K562 (cell line): ENCODE results near the gene PDE4D. TPM values are rescaled to one million over a fixed set of nuclear protein-coding genes. Genes with fewer than 3 reads are reported as not detected.

Source experiments
- ATAC-seq: fragments of 200-7000 bp; cut with Tn5 transposase; 3 replicates; pipeline ENCODE4 v1.9.1; 2020; ENCODE audit warnings: moderate library complexity
- BruUV-seq: library from RNA; stranded (reverse); fragments of 400-500 nt; replicated peaks from 2 replicates; lab custom pipeline; 2021; lab: Mats Ljungman, UMichigan
- CTCF ChIA-PET: fragments of 300-600 bp; formaldehyde crosslinking; extraction: SDS; loops from one replicate; lab custom pipeline; 2021; ENCODE audit warnings: low intra/inter-chr PET ratio; lab: Yijun Ruan, JAX
- POLR2A ChIA-PET: fragments of 300-600, 350-650 bp; sonication (Branson Sonifier 250); formaldehyde crosslinking; extraction: SDS; loops from one replicate; lab custom pipeline; 2021; ENCODE audit warnings: antibody characterized with exemption, inconsistent platforms; lab: Yijun Ruan, JAX
- DNase-seq, 4 experiments: peaks; one replicate each; pipeline versions ENCODE4 v3.0.0 to v3.0.0-alpha.2; 2011 to 2018; ENCODE audit warnings: low spot score in 3 of 4, mixed read lengths in 3 of 4; ENCODE audit errors: extremely low read depth in 1 of 4
- FAIRE-seq: peaks from 2 replicates; lab custom pipeline; 2011; peaks lifted over from hg19 to GRCh38; lab: Jason Lieb, UNC
- H2AFZ ChIP-seq: 2 replicates; pipeline ENCODE4 v1.6.0; 2011; ENCODE audit warnings: low read depth, low read length, control low read depth, inconsistent platforms
- H3K27ac ChIP-seq: fragments of 200-600 bp; 3 replicates; pipeline ENCODE4 v1.8.0; 2011; ENCODE audit warnings: low read depth, mild to moderate bottlenecking, control low read depth, inconsistent platforms, low read length, moderate library complexity, mixed read lengths; ENCODE audit errors: extremely low read depth
- H3K27me3 ChIP-seq, 2 experiments: fragments of 300-600 bp in 1 of 2; 2 replicates in 1 of 2; 3 replicates in 1 of 2; pipeline versions ENCODE4 v1.6.0 to v1.8.0; 2011; ENCODE audit warnings: inconsistent platforms in 2 of 2, low read length in 2 of 2, mild to moderate bottlenecking in 1 of 2, mixed read lengths in 1 of 2, moderate library complexity in 1 of 2; ENCODE audit not compliant: control insufficient read depth in 2 of 2, insufficient read depth in 2 of 2
- H3K36me3 ChIP-seq: fragments of 300-600 bp; 3 replicates; pipeline ENCODE4 v1.8.0; 2011; ENCODE audit warnings: mild to moderate bottlenecking, low read length, inconsistent platforms; ENCODE audit not compliant: control insufficient read depth, insufficient read depth
- H3K4me1 ChIP-seq, 2 experiments: fragments of 200-600 bp in 1 of 2; replicated peaks in 1 of 2; 2 replicates in 1 of 2; 3 replicates in 1 of 2; pipeline versions ENCODE4 v1.5.1 to v1.8.0; 2011; ENCODE audit warnings: inconsistent platforms in 2 of 2, low read length in 2 of 2, mild to moderate bottlenecking in 1 of 2, mixed read lengths in 1 of 2, moderate library complexity in 1 of 2; ENCODE audit not compliant: control insufficient read depth in 2 of 2, insufficient read depth in 2 of 2
- H3K4me2 ChIP-seq: 2 replicates; pipeline ENCODE4 v1.6.1; 2011; ENCODE audit warnings: low read length, control low read depth, inconsistent platforms, mixed read lengths; ENCODE audit not compliant: insufficient read depth
- H3K4me3 ChIP-seq: fragments of 200-600 bp; sonication (generic), shearing (Covaris generic); 2 replicates; pipeline ENCODE4 v1.5.1; 2016; ENCODE audit warnings: control low read depth, inconsistent platforms
- H3K79me2 ChIP-seq: fragments of 200-600 bp; 3 replicates; pipeline ENCODE4 v1.8.0; 2011; ENCODE audit warnings: low read length, inconsistent platforms; ENCODE audit not compliant: control insufficient read depth, insufficient read depth
- H3K9ac ChIP-seq, 2 experiments: 2 replicates each; pipeline versions ENCODE4 v1.6.0 to v1.6.1; 2011; ENCODE audit warnings: low read depth in 2 of 2, low read length in 2 of 2, control low read depth in 1 of 2, inconsistent platforms in 1 of 2, mild to moderate bottlenecking in 1 of 2, mixed read lengths in 1 of 2; ENCODE audit not compliant: insufficient read depth in 1 of 2
- H3K9me1 ChIP-seq: one replicate; pipeline ENCODE4 v1.6.0; 2011; ENCODE audit warnings: inconsistent platforms, mild to moderate bottlenecking, low read length, moderate library complexity; ENCODE audit not compliant: control insufficient read depth, insufficient read depth
- H3K9me3 ChIP-seq: replicated peaks from 2 replicates; pipeline ENCODE4 v1.5.1; 2011; ENCODE audit warnings: low read depth, low read length, inconsistent platforms; ENCODE audit not compliant: control insufficient read depth, insufficient read depth
- H4K20me1 ChIP-seq: replicated peaks from 2 replicates; pipeline ENCODE4 v1.6.1; 2011; ENCODE audit warnings: low read length, inconsistent platforms, mixed read lengths; ENCODE audit not compliant: control insufficient read depth, insufficient read depth
- RREB1 ChIP-seq: fragments of 250-450 bp; sonication (Bioruptor Pico); IDR thresholded peaks from 2 replicates; pipeline ENCODE4 v1.4.0; 2020
- ZNF699 ChIP-seq: fragments of 250-450 bp; sonication (Bioruptor Pico); IDR thresholded peaks from 2 replicates; pipeline ENCODE4 v1.8.0; 2021; ENCODE audit warnings: mild to moderate bottlenecking, moderate library complexity; ENCODE audit not compliant: insufficient replicate concordance
- WGBS: fragments of 100-300 bp; shearing (Covaris generic); methylation state at CpG from one replicate; pipeline ENCODE4 v1.1.6; 2016; ENCODE audit warnings: low coverage, mixed read lengths; ENCODE audit not compliant: insufficient coverage; ENCODE audit errors: missing lambda C conversion rate; 5-methylcytosine and 5-hydroxymethylcytosine counted together
- in situ Hi-C: fragments of 300-500 bp; cut with MboI; formaldehyde crosslinking; loops from 4 replicates; pipeline ENCODE4 v1.15.0; 2018; ENCODE audit warnings: inconsistent platforms, mixed read lengths
- intact Hi-C: fragments of 100-400 bp; cut with micrococcal nuclease; formaldehyde crosslinking; loops from 2 replicates; pipeline ENCODE4 v1.14.2; 2022
- polyA plus RNA-seq, 8 experiments: library from polyadenylated mRNA; depleted of rRNA in 4 of 8; stranded (reverse) in 5 of 8; unstranded in 3 of 8; fragments of >200 nt; fragmentation: Nextera tagmentation in 2 of 8; fragmentation: Illumina TruSeq in 1 of 8; extraction: Ambion mirVana in 2 of 8; extraction: Trizol in 1 of 8; gene quantifications; 2 replicates each; pipeline versions ENCODE4 v1.2.1 to v1.2.3, GENCODE V29; 2011 to 2014; ENCODE audit warnings: inconsistent platforms in 1 of 8, missing spikeins in 1 of 8
- total RNA-seq, 7 experiments: library from RNA; depleted of rRNA in 6 of 7; stranded (reverse); fragments of >200 nt in 6 of 7; fragmentation: Illumina TruSeq in 2 of 7; extraction: Trizol in 2 of 7; gene quantifications; 2 replicates each; pipeline versions ENCODE4 v1.2.1 to v1.2.3, GENCODE V29; 2011 to 2021; ENCODE audit warnings: low replicate concordance in 1 of 7
- TF ChIP-seq, protein P1 (sequence below): fragments of 450-650 bp; IDR thresholded peaks from one replicate; pipeline ENCODE4 v1.6.1; 2018; ENCODE audit warnings: mild to moderate bottlenecking, moderate library complexity; ENCODE audit not compliant: partially characterized antibody
- TF ChIP-seq, protein P2 (sequence below): fragments of 250-450 bp; sonication (Bioruptor Pico); IDR thresholded peaks from 2 replicates; pipeline ENCODE4 v1.6.1; 2021; ENCODE audit warnings: mild to moderate bottlenecking

PDE4D gene
- total and polyA plus RNA-seq, 9 of the 15 experiments (the other 6 are each of a cell fraction or from before 2014, with no cell fraction given), result 0.04 to 0.46 (median 0.13) TPM

DNA sequence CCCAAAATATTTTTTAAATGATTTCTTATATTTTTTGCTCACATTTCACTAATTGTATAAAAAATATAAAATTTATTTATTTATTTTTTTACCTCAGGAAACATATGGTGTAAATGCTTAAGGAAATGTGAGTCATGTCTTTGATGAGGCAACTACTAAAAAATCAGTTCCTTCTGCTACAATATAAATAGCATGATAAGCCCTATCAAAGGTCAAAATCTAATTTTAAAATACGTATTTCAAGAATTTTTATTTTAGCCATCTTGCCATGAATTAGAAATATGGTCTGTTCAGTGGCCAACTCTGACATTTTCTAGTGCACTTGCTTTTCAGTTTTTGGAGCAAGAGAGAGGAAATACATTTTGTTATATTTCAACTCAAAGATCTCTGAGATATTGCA is 50.5 kb downstream of the PDE4D start:
- CTCF ChIA-PET, result no interaction called here

More for the DNA sequence above, 50.5 kb downstream of the PDE4D start:
- Histone ChIP-seq H3K27ac (no peak overlapping the region), H3K9ac (no peak overlapping the region), H3K9me1 (no peaks in the 10 kb centered on the region), H3K4me3 (no peak overlapping the region), H2AFZ (no peak overlapping the region), H4K20me1 (no peaks in the 10 kb centered on the region), H3K79me2 (no peaks in the 10 kb centered on the region), H3K4me2 (no peak overlapping the region), H3K4me1 (no peaks in the 10 kb centered on the region), H3K36me3 (no peaks in the 10 kb centered on the region), H3K9me3 (no peaks in the 10 kb centered on the region), H3K27me3 (no peaks in the 10 kb centered on the region)
- POLR2A ChIA-PET, result no interaction called here
- TF ChIP-seq, protein P1, sequence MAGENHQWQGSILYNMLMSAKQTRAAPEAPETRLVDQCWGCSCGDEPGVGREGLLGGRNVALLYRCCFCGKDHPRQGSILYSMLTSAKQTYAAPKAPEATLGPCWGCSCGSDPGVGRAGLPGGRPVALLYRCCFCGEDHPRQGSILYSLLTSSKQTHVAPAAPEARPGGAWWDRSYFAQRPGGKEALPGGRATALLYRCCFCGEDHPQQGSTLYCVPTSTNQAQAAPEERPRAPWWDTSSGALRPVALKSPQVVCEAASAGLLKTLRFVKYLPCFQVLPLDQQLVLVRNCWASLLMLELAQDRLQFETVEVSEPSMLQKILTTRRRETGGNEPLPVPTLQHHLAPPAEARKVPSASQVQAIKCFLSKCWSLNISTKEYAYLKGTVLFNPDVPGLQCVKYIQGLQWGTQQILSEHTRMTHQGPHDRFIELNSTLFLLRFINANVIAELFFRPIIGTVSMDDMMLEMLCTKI, result no peak
- TF ChIP-seq RREB1 (CRISPR knock-in tag) (no peak), ZNF699 (no peak)
- TF ChIP-seq, protein P2, sequence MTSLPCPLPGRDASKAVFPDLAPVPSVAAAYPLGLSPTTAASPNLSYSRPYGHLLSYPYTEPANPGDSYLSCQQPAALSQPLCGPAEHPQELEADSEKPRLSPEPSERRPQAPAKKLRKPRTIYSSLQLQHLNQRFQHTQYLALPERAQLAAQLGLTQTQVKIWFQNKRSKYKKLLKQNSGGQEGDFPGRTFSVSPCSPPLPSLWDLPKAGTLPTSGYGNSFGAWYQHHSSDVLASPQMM (CRISPR knock-in tag), result no peak
- in situ Hi-C loops (no loop called here), intact Hi-C loops (no loop called here)
- no TSS peak for BruUV-seq
- no peak for FAIRE-seq
- no peak for DNase-seq
- ATAC-seq, result no peak
- 0% methylated on average over 1 of the region's 1 CpG for WGBS
